Liver (tissue), 3 donors: ENCODE measurements around the gene TMEM238L.

Source experiments
- CTCF ChIP-seq: fragments of 150-350 bp; IDR thresholded peaks from 2 replicates; pipeline ENCODE4 v1.5.1; 2017; ENCODE audit warnings: improper control_type of control experiment, low read depth, low read length; ENCODE audit not compliant: missing input control
- FOXA1 ChIP-seq: IDR thresholded peaks from 2 replicates; pipeline ENCODE4 v1.6.1; 2016; ENCODE audit warnings: antibody characterized with exemption
- JUND ChIP-seq, 2 donors: IDR thresholded peaks; 2 replicates each; pipeline ENCODE4 v1.6.1; 2016; ENCODE audit warnings: antibody characterized with exemption in 2 of 2
- RAD21 ChIP-seq, 2 donors: IDR thresholded peaks; 2 replicates each; pipeline ENCODE4 v1.6.1; 2016; ENCODE audit warnings: antibody characterized with exemption in 2 of 2, mild to moderate bottlenecking in 2 of 2
- REST ChIP-seq: IDR thresholded peaks from 2 replicates; pipeline ENCODE4 v1.6.1; 2016; ENCODE audit warnings: antibody characterized with exemption, mild to moderate bottlenecking
- SP1 ChIP-seq: IDR thresholded peaks from 2 replicates; pipeline ENCODE4 v1.6.1; 2018; ENCODE audit warnings: antibody characterized with exemption, mild to moderate bottlenecking
- TAF1 ChIP-seq: conservative IDR thresholded peaks from 2 replicates; pipeline ENCODE4 v1.6.1; 2016; ENCODE audit warnings: antibody characterized with exemption, mild to moderate bottlenecking
- donor health status: healthy.
- donor health status: healthy.

- TF ChIP-seq SP1 = no peak
- no peak for TF ChIP-seq FOXA1
- no peak for TF ChIP-seq CTCF
- TF ChIP-seq RAD21 (IDR thresholded peaks at IDR 0.05) = no peak
- TF ChIP-seq JUND (IDR thresholded peaks at IDR 0.05) = no peak
- no peak for TF ChIP-seq TAF1
- TF ChIP-seq REST = no peak
Measured at GRCh38 chr17:10806545-10807262, 2.8 kb upstream of the TMEM238L start.
